ENCODE data around the gene CDH13. TPM values are rescaled to one million over a fixed set of nuclear protein-coding genes. Genes with fewer than 3 reads are reported as not detected.

Gene CDH13
- total and polyA plus RNA-seq, 7 donors, result 6.1 to 30.7 (median 22.8) TPM

- H3K36me3 ChIP-seq (ENCODE audit: insufficient read depth in 1 of 2, low read depth in 1 of 2), result no peaks in the 10 kb centered on the region
- peaks cover 4% of the 10 kb centered on the region for H3K4me1 ChIP-seq
- H3K27ac ChIP-seq, result no peak overlapping the region
- no peak for DNase-seq
- TF ChIP-seq, protein P1, sequence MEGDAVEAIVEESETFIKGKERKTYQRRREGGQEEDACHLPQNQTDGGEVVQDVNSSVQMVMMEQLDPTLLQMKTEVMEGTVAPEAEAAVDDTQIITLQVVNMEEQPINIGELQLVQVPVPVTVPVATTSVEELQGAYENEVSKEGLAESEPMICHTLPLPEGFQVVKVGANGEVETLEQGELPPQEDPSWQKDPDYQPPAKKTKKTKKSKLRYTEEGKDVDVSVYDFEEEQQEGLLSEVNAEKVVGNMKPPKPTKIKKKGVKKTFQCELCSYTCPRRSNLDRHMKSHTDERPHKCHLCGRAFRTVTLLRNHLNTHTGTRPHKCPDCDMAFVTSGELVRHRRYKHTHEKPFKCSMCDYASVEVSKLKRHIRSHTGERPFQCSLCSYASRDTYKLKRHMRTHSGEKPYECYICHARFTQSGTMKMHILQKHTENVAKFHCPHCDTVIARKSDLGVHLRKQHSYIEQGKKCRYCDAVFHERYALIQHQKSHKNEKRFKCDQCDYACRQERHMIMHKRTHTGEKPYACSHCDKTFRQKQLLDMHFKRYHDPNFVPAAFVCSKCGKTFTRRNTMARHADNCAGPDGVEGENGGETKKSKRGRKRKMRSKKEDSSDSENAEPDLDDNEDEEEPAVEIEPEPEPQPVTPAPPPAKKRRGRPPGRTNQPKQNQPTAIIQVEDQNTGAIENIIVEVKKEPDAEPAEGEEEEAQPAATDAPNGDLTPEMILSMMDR (IDR thresholded peaks at IDR 0.05), result no peak
- no peak for ATAC-seq
- H3K9me3 ChIP-seq, result no peaks in the 10 kb centered on the region
- H3K27me3 ChIP-seq (ENCODE audit: insufficient read depth in 3 of 3, low read length in 2 of 3), result no peaks in the 10 kb centered on the region
- H3K4me3 ChIP-seq, result no peak overlapping the region
- WGBS, 3 donors, result 51 to 62% (median 60%) methylated on average over 7 of the region's 7 CpGs
- intact Hi-C loops (cut with DNase I), result no loop called here
Observed at GRCh38 chr16:82788225-82788624, 161.5 kb downstream of the CDH13 start.

- intact Hi-C loops (cut with DNase I), result no loop called here
- H3K4me3 ChIP-seq, result no peak overlapping the region
- H3K36me3 ChIP-seq (ENCODE audit: insufficient read depth in 1 of 2, low read depth in 1 of 2), result no peaks in the 10 kb centered on the region
- ATAC-seq (no peak), DNase-seq (no peak)
- TF ChIP-seq, protein P1 (IDR thresholded peaks at IDR 0.05), result no peak
- no peaks in the 10 kb centered on the region for H3K9me3 ChIP-seq
- no peaks in the 10 kb centered on the region for H3K27me3 ChIP-seq (ENCODE audit: insufficient read depth in 3 of 3, low read length in 2 of 3)
- H3K27ac ChIP-seq, result no peak overlapping the region
- no peaks in the 10 kb centered on the region for H3K4me1 ChIP-seq
- 78 to 93% (median 93%) methylated on average over 4 of the region's 4 CpGs for WGBS, 3 donors
Observed at GRCh38 chr16:82788919-82789318, 162.2 kb downstream of the CDH13 start.

- Histone ChIP-seq H3K4me3 (no peak overlapping the region), H3K27ac (no peak overlapping the region), H3K27me3 (ENCODE audit: insufficient read depth in 3 of 3, low read length in 2 of 3) (no peaks in the 10 kb centered on the region), H3K4me1 (no peaks in the 10 kb centered on the region), H3K36me3 (ENCODE audit: insufficient read depth in 1 of 2, low read depth in 1 of 2) (no peaks in the 10 kb centered on the region), H3K9me3 (no peaks in the 10 kb centered on the region)
- TF ChIP-seq, protein P1 (IDR thresholded peaks at IDR 0.05), result no peak
- 74 to 78% (median 77%) methylated on average over 6 of the region's 6 CpGs for WGBS, 3 donors
- ATAC-seq (no peak), DNase-seq (no peak)
- intact Hi-C loops (cut with DNase I), result no loop called here
Observed at GRCh38 chr16:82792693-82793092, 165.9 kb downstream of the CDH13 start.

- DNase-seq (no peak), ATAC-seq (no peak)
- H3K27me3 ChIP-seq (ENCODE audit: insufficient read depth in 3 of 3, low read length in 2 of 3), result no peaks in the 10 kb centered on the region
- H3K4me3 ChIP-seq, result no peak overlapping the region
- no peaks in the 10 kb centered on the region for H3K9me3 ChIP-seq
- 77 to 87% (median 80%) methylated on average over 10 of the region's 10 CpGs for WGBS, 3 donors
- H3K4me1 ChIP-seq, result no peaks in the 10 kb centered on the region
- intact Hi-C loops (cut with DNase I), result no loop called here
- TF ChIP-seq, protein P1 (IDR thresholded peaks at IDR 0.05), result no peak
- H3K27ac ChIP-seq, result no peak overlapping the region
- H3K36me3 ChIP-seq (ENCODE audit: insufficient read depth in 1 of 2, low read depth in 1 of 2), result no peaks in the 10 kb centered on the region
Observed at GRCh38 chr16:82793528-82794245, 166.9 kb downstream of the CDH13 start.

- DNase-seq, result no peak
- TF ChIP-seq, protein P1 (IDR thresholded peaks at IDR 0.05), result no peak
- Histone ChIP-seq H3K27ac (no peak overlapping the region), H3K9me3 (no peaks in the 10 kb centered on the region), H3K27me3 (ENCODE audit: insufficient read depth in 3 of 3, low read length in 2 of 3) (no peaks in the 10 kb centered on the region), H3K36me3 (ENCODE audit: insufficient read depth in 1 of 2, low read depth in 1 of 2) (no peaks in the 10 kb centered on the region), H3K4me1 (no peaks in the 10 kb centered on the region), H3K4me3 (no peak overlapping the region)
- 85 to 86% (median 85%) methylated on average over 3 of the region's 3 CpGs for WGBS, 3 donors
- intact Hi-C loops (cut with DNase I), result no loop called here
- peak in 1 of 4 donors; percentile 47 for ATAC-seq
Observed at GRCh38 chr16:82796047-82796446, 169.3 kb downstream of the CDH13 start.

Data from psoas muscle (tissue), 8 donors.